SK-N-MC (cell line): ENCODE measurements around the gene CTNS.

ENCODE experiments used
- DNase-seq: peaks from one replicate; pipeline ENCODE4 v3.0.0-alpha.2; 2011; ENCODE audit warnings: low read depth, low spot score
- H3K27ac ChIP-seq: fragments of 200-600 bp; sonication (generic); 2 replicates; pipeline ENCODE4 v1.5.1; 2016; ENCODE audit warnings: mixed run types
- H3K36me3 ChIP-seq: fragments of 200-600 bp; sonication (generic); 2 replicates; pipeline ENCODE4 v1.6.1; 2017; ENCODE audit warnings: antibody characterized with exemption, low read length, mixed read lengths; ENCODE audit not compliant: insufficient read depth
- H3K4me3 ChIP-seq: fragments of 200-600 bp; sonication (generic); 2 replicates; pipeline ENCODE4 v1.5.1; 2016
- H3K9ac ChIP-seq: fragments of 200-600 bp; sonication (generic); 2 replicates; pipeline ENCODE4 v1.8.0; 2017; ENCODE audit warnings: mixed run types, mixed read lengths; ENCODE audit not compliant: insufficient read length
- H3K9me3 ChIP-seq: fragments of 200-600 bp; sonication (generic); 2 replicates; pipeline ENCODE4 v1.6.1; 2017; ENCODE audit warnings: low read depth, mild to moderate bottlenecking, antibody characterized with exemption, low read length, moderate library complexity, mixed read lengths
- EZH2 ChIP-seq: fragments of 200-600 bp; sonication (generic); IDR thresholded peaks from one replicate; pipeline ENCODE4 v1.6.1; 2017; ENCODE audit warnings: antibody characterized with exemption
- FOXP2 ChIP-seq: optimal IDR thresholded peaks from 2 replicates; pipeline ENCODE3; 2011; ENCODE audit warnings: mild to moderate bottlenecking, moderate library complexity; ENCODE audit not compliant: insufficient read depth; ENCODE audit errors: extremely low read length, control extremely low read depth
- POLR2AphosphoS5 ChIP-seq: IDR thresholded peaks from 2 replicates; pipeline ENCODE4 v1.6.1; 2012; ENCODE audit warnings: mild to moderate bottlenecking, low read depth, low read length, borderline replicate concordance

The CTNS gene

DNA sequence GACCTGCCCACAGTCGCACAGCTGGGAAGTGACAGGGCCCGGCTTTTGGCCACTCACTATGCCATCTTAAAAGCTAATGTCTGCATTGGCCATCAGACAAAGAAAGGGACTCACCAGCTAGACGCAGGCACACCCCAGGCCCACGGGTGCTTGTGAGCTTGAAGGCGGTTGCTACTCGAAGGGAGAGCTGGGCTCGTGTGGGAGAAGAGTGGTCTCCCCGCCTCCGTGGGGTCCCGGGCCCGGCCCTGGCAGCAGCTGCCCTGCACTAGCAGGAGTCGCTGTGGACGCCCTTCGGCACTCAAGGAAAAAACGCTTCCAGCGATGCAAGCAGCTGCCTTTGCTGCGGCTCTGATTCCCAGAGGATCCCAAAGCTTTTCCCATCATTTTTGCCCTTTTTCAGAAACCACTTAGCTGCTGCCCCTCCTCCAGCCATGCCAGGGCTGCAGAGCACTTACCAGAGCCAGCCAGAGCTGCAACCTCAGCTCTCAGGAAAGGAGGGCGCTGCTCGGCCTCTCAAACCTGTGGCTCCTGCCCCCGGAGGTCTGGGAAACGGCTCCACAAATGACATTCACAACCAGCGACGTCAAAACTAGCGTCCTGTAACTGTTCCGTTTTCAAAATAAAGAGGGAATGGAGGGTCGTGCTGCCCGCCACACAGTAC, 39.6 kb upstream of the CTNS start:
- Histone ChIP-seq H3K27ac (no peak overlapping the region), H3K9ac (no peak overlapping the region), H3K4me3 (no peak overlapping the region), H3K36me3 (no peaks in the 10 kb centered on the region), H3K9me3 (no peaks in the 10 kb centered on the region)
- DNase-seq, result no peak
- TF ChIP-seq FOXP2 (no peak), POLR2AphosphoS5 (no peak), EZH2 (no peak)

GRCh38 chr17:3598078-3598477, 38.5 kb upstream of the CTNS start:
- Histone ChIP-seq H3K27ac (no peak overlapping the region), H3K36me3 (no peaks in the 10 kb centered on the region), H3K4me3 (no peak overlapping the region), H3K9ac (no peak overlapping the region), H3K9me3 (no peaks in the 10 kb centered on the region)
- DNase-seq, result no peak
- TF ChIP-seq EZH2, result no peak
- TF ChIP-seq FOXP2, result no peak
- TF ChIP-seq POLR2AphosphoS5, result no peak

GRCh38 chr17:3600529-3601205, 35.9 kb upstream of the CTNS start:
- Histone ChIP-seq H3K36me3 (no peaks in the 10 kb centered on the region), H3K27ac (no peak overlapping the region), H3K4me3 (no peak overlapping the region), H3K9ac (no peak overlapping the region), H3K9me3 (no peaks in the 10 kb centered on the region)
- no peak for DNase-seq
- TF ChIP-seq POLR2AphosphoS5, result no peak
- no peak for TF ChIP-seq FOXP2

DNA sequence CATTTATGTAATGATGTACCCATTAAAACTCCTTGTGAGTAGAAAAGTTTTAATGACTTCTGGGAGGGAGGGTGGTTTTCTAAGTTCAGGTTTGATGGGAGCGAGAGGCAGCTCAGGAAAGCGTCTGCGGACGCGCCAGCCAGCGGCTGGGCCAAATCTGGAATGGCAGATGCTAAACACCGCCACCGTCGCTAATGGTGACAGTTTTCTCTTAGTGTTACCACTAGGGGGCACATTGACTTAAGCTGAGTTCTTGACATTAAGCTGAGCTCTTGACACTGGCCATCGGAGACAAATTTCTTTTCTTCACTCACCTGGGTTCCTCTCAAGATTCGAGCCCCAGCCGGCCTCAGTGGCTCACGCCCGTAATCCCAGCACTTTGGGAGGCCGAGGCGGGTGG, 34.1 kb upstream of the CTNS start:
- no peaks in the 10 kb centered on the region for H3K36me3 ChIP-seq

GRCh38 chr17:3603119-3603869, 33.3 kb upstream of the CTNS start:
- Histone ChIP-seq H3K36me3 (no peaks in the 10 kb centered on the region), H3K9ac (no peak overlapping the region), H3K27ac (no peak overlapping the region), H3K9me3 (no peaks in the 10 kb centered on the region), H3K4me3 (no peak overlapping the region)
- DNase-seq, result no peak
- TF ChIP-seq FOXP2, result no peak
- no peak for TF ChIP-seq POLR2AphosphoS5
- no peak for TF ChIP-seq EZH2

More for the DNA sequence above, 34.1 kb upstream of the CTNS start:
- H3K4me3 ChIP-seq, result no peak overlapping the region
- DNase-seq, result no peak
- no peak overlapping the region for H3K27ac ChIP-seq
- H3K9me3 ChIP-seq, result no peaks in the 10 kb centered on the region
- no peak overlapping the region for H3K9ac ChIP-seq
- no peak for TF ChIP-seq POLR2AphosphoS5
- no peak for TF ChIP-seq EZH2
- TF ChIP-seq FOXP2, result no peak

GRCh38 chr17:3603870-3604259, 32.7 kb upstream of the CTNS start:
- Histone ChIP-seq H3K36me3 (no peaks in the 10 kb centered on the region), H3K9me3 (no peaks in the 10 kb centered on the region), H3K9ac (no peak overlapping the region), H3K27ac (no peak overlapping the region), H3K4me3 (no peak overlapping the region)
- no peak for TF ChIP-seq EZH2
- DNase-seq, result no peak

DNA sequence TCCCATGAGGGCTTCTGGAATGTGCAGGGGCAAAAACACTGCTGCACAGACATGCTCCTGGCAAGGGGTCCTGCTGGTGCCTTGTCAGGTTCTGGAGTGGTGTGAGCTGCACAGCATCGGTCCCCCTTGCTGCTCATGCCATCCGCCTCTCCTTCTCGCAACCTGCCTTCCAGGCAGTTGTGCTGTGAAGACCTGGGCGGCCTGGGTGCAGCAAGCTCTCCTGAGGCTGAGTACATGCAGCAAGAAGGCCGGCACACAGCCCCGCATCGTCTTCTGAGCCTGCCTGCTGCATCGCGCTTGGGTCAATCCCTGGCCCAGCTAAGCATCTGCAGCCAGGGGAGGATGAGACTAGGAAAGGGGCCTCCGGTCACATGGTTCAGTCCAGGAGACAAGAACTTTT, 26.9 kb upstream of the CTNS start:
- Histone ChIP-seq H3K9ac (no peak overlapping the region), H3K9me3 (no peaks in the 10 kb centered on the region), H3K4me3 (no peak overlapping the region), H3K27ac (no peak overlapping the region), H3K36me3 (no peaks in the 10 kb centered on the region; the same call in 1 of the 2 replicates)
- TF ChIP-seq EZH2 (no peak), POLR2AphosphoS5 (no peak), FOXP2 (no peak)
- no peak for DNase-seq

GRCh38 chr17:3610523-3610922, 26.0 kb upstream of the CTNS start:
- DNase-seq, result no peak
- no peaks in the 10 kb centered on the region for H3K9me3 ChIP-seq
- no peak overlapping the region for H3K9ac ChIP-seq
- TF ChIP-seq POLR2AphosphoS5, result no peak
- TF ChIP-seq EZH2, result no peak
- TF ChIP-seq FOXP2, result no peak
- H3K27ac ChIP-seq, result no peak overlapping the region
- H3K4me3 ChIP-seq, result no peak overlapping the region
- H3K36me3 ChIP-seq, result no peaks in the 10 kb centered on the region; the same call in 1 of the 2 replicates

GRCh38 chr17:3613124-3613523, 23.4 kb upstream of the CTNS start:
- TF ChIP-seq POLR2AphosphoS5 (no peak), EZH2 (no peak), FOXP2 (no peak)
- H3K27ac ChIP-seq, result no peak overlapping the region
- H3K9ac ChIP-seq, result no peak overlapping the region
- H3K36me3 ChIP-seq, result peaks cover 12% of the 10 kb centered on the region
- no peak overlapping the region for H3K4me3 ChIP-seq
- DNase-seq, result no peak
- H3K9me3 ChIP-seq, result no peaks in the 10 kb centered on the region
